Heart left ventricle (tissue), 16 donors: ENCODE measurements around the gene SLC6A7. TPM values are rescaled to one million over a fixed set of nuclear protein-coding genes. Genes with fewer than 3 reads are reported as not detected.

Experiments
- ATAC-seq, 4 donors: fragments of 200-7000 bp; cut with Tn5 transposase; one replicate each; pipeline ENCODE4 v1.9.1; 2020 to 2022; ENCODE audit warnings: moderate library complexity in 4 of 4, mild to moderate bottlenecking in 3 of 4, moderate number of reproducible peaks in 1 of 4
- DNase-seq, 5 donors: peaks; one replicate each; pipeline ENCODE4 v3.0.0-alpha.2; 2020
- H3K27ac ChIP-seq, 12 donors: fragments of 200-600 bp; sonication (generic) in 4 of 12; one replicate each; pipeline versions ENCODE4 v1.5.0 to v1.8.0; 2016 to 2022; ENCODE audit warnings: mild to moderate bottlenecking in 2 of 12
- H3K27me3 ChIP-seq, 9 donors: fragments of 200-600 bp; sonication (generic) in 2 of 9; one replicate each; pipeline versions ENCODE4 v1.5.1 to v1.8.0; 2016 to 2022; ENCODE audit warnings: mild to moderate bottlenecking in 3 of 9
- H3K36me3 ChIP-seq, 9 donors: fragments of 200-600 bp; sonication (generic) in 2 of 9; one replicate each; pipeline versions ENCODE4 v1.5.0 to v1.8.0; 2018 to 2022; ENCODE audit warnings: mild to moderate bottlenecking in 2 of 9
- H3K4me1 ChIP-seq, 12 donors: fragments of 200-600 bp; sonication (generic) in 4 of 12; one replicate each; pipeline versions ENCODE4 v1.5.0 to v1.8.0; 2016 to 2022; ENCODE audit warnings: mild to moderate bottlenecking in 3 of 12
- H3K4me3 ChIP-seq, 12 donors: fragments of 200-600 bp; sonication (generic) in 4 of 12; one replicate each; pipeline versions ENCODE4 v1.5.0 to v1.8.0; 2017 to 2022; ENCODE audit warnings: mild to moderate bottlenecking in 9 of 12, moderate library complexity in 4 of 12
- H3K9me3 ChIP-seq, 12 donors: fragments of 200-600 bp; sonication (generic) in 4 of 12; one replicate each; pipeline versions ENCODE4 v1.5.0 to v1.8.0; 2016 to 2022; ENCODE audit warnings: mild to moderate bottlenecking in 1 of 12
- CTCF ChIP-seq, 12 donors: fragments of 200-600 bp; sonication (generic) in 4 of 12; IDR thresholded peaks; one replicate each; pipeline versions ENCODE4 v1.5.0 to v1.8.0; 2018 to 2022; ENCODE audit warnings: antibody characterized with exemption in 12 of 12, mild to moderate bottlenecking in 5 of 12
- POLR2A ChIP-seq, 2 donors: fragments of 450-650 bp; IDR thresholded peaks; one replicate each; pipeline ENCODE4 v1.6.1; 2017; ENCODE audit warnings: antibody characterized with exemption in 2 of 2, mild to moderate bottlenecking in 2 of 2, moderate library complexity in 2 of 2
- WGBS, 4 donors: extraction: QIAGEN DNeasy Blood & Tissue Kit in 2 of 4; methylation state at CpG; one replicate each; pipeline versions ENCODE4 v1.1.5 to v1.1.7; 2013 to 2018; 5-methylcytosine and 5-hydroxymethylcytosine counted together
- intact Hi-C, 10 donors: fragments of 100-400 bp; cut with DNase I; formaldehyde crosslinking; loops; one replicate each; pipeline versions ENCODE4 v1.11.1 to v1.14.2; 2022
- polyA plus RNA-seq, 2 donors: library from polyadenylated mRNA; stranded (reverse); fragments of 200-250 nt; gene quantifications; one replicate each; pipeline ENCODE4 v1.2.3, GENCODE V29; 2013
- total RNA-seq, 9 donors: library from RNA; depleted of rRNA in 2 of 9; stranded (reverse); fragments of >200 nt in 2 of 9; fragmentation: NEBNext Ultra II Directional in 3 of 9; extraction: Animal tissue kit (Norgen Biotek cat#: 25700) in 3 of 9; gene quantifications; one replicate each; pipeline versions ENCODE4 v1.1.0 to v1.2.4, GENCODE V29; 2016 to 2023
- donor health status: ischemic (EF 13 %, LVEDD 7.1; RV severe dilation, severe dysfunction).
- donor health status: healthy with polysubstance abuse.
- donor health status: DM: no; HTN: yes; CAD: no.
- donor health status: DM: no; HTN: no; CAD: no.
- donor health status: ischemic (EF 25% LVEDD 6.9; RV normal size, moderate dysfunction).
- donor health status: ischemic (EF 25% LVEDD 5.7; RV mildly dilated, moderate dysfunction).
- donor health status: healthy.
- donor health status: DM: yes; HTN: yes; CAD: no.
- donor health status: ischemic (EF 35%, LVEDD 5.7; RV mildly dilated, moderate dysfunction).
- donor health status: nonischemic (EF 11% LVEDD 7.7; RV severe dilation, severe dysfunction).
- donor health status: DM: yes; HTN: yes; CAD: no.
- donor health status: PGD.
- donor health status: ischemic (EF 29% LVEDD 5.4; RV normal size, mild dysfunction).
- donor health status: nonischemic (EF 23%, LVEDD 6.1; RV moderate dilation, normal function).

Gene SLC6A7
- total and polyA plus RNA-seq, 11 donors: not detected

- 69 to 83% (median 76%) methylated on average over 4 to 5 of the region's 5 CpGs for WGBS, 4 donors
Measured at GRCh38 chr5:150218693-150219035, 28.8 kb downstream of the SLC6A7 start.

GRCh38 chr5:150219142-150219541 is 29.3 kb downstream of the SLC6A7 start:
- no peak for DNase-seq
- Histone ChIP-seq H3K4me3 (no peak overlapping the region), H3K27me3 (no peaks in the 10 kb centered on the region), H3K27ac (no peak overlapping the region), H3K4me1 (peaks cover 0 to 28% (median 11%) of the 10 kb centered on the region in 12 donors), H3K9me3 (no peaks in the 10 kb centered on the region), H3K36me3 (no peaks in the 10 kb centered on the region)
- ATAC-seq: no peak
- TF ChIP-seq CTCF (IDR thresholded peaks at IDR 0.05) (no peak), POLR2A (IDR thresholded peaks at IDR 0.05) (no peak)
- intact Hi-C loops: loop anchor here in 9 of 10 donors (2.0 to 10.0 kb wide), 8 partner anchors 88 to 584 kb away; no protein-coding TSS in a partner anchor

More at GRCh38 chr5:150218693-150219035, 28.8 kb downstream of the SLC6A7 start:
- Histone ChIP-seq H3K27me3 (no peaks in the 10 kb centered on the region), H3K4me3 (no peak overlapping the region), H3K27ac (no peak overlapping the region), H3K36me3 (no peaks in the 10 kb centered on the region), H3K9me3 (no peaks in the 10 kb centered on the region), H3K4me1 (peaks cover 0 to 33% (median 16%) of the 10 kb centered on the region in 12 donors)
- no peak for DNase-seq
- TF ChIP-seq CTCF (IDR thresholded peaks at IDR 0.05): no peak
- intact Hi-C loops: loop anchor here (1.0 to 10.0 kb wide), 11 partner anchors 57 to 584 kb away; no protein-coding TSS in a partner anchor
- ATAC-seq: no peak

- no peak overlapping the region for H3K27ac ChIP-seq
- H3K4me1 ChIP-seq: peaks cover 0 to 21% (median 4%) of the 10 kb centered on the region in 12 donors
- TF ChIP-seq POLR2A (IDR thresholded peaks at IDR 0.05) (no peak), CTCF (IDR thresholded peaks at IDR 0.05) (no peak)
- DNase-seq (no peak), ATAC-seq (no peak)
- intact Hi-C loops: loop anchor here (2.0 to 10.0 kb wide), 8 partner anchors 89 to 585 kb away; no protein-coding TSS in a partner anchor
- WGBS, 4 donors: 69 to 91% (median 84%) methylated on average over 2 of the region's 2 CpGs
- no peaks in the 10 kb centered on the region for H3K9me3 ChIP-seq
- no peak overlapping the region for H3K4me3 ChIP-seq
- no peaks in the 10 kb centered on the region for H3K27me3 ChIP-seq
- H3K36me3 ChIP-seq: no peaks in the 10 kb centered on the region
Measured at GRCh38 chr5:150219861-150220260, 30.0 kb downstream of the SLC6A7 start.

GRCh38 chr5:150221471-150221870 is 31.6 kb downstream of the SLC6A7 start:
- Histone ChIP-seq H3K9me3 (no peaks in the 10 kb centered on the region), H3K36me3 (no peaks in the 10 kb centered on the region), H3K27ac (no peak overlapping the region), H3K27me3 (no peaks in the 10 kb centered on the region), H3K4me3 (no peak overlapping the region), H3K4me1 (peaks cover 0 to 10% (median 4%) of the 10 kb centered on the region in 12 donors)
- intact Hi-C loops: loop anchor here in 1 of 10 donors (5.0 kb wide), 1 partner anchor 194 kb away; no protein-coding TSS in a partner anchor
- 81 to 85% (median 84%) methylated on average over 5 of the region's 5 CpGs for WGBS, 4 donors
- DNase-seq: no peak
- TF ChIP-seq CTCF (IDR thresholded peaks at IDR 0.05) (no peak), POLR2A (IDR thresholded peaks at IDR 0.05) (no peak)
- no peak for ATAC-seq
